Lower leg skin (tissue), 3 donors: ENCODE results near the gene MCF2L2.
"Not testable (repeated sequence)": the region's sequence is repeated elsewhere in the genome, so short reads cannot be mapped to it uniquely, and the experiment has no call there.

Source experiments
- CTCF ChIP-seq, 3 donors: fragments of 450-650 bp; IDR thresholded peaks; one replicate each; pipeline ENCODE4 v1.5.1; 2016; ENCODE audit warnings: antibody characterized with exemption in 3 of 3, mild to moderate bottlenecking in 3 of 3, moderate library complexity in 2 of 3
- POLR2A ChIP-seq, 2 donors: fragments of 450-650 bp; IDR thresholded peaks; one replicate each; pipeline ENCODE4 v1.6.1; 2016 to 2017; ENCODE audit warnings: antibody characterized with exemption in 2 of 2, mild to moderate bottlenecking in 1 of 2, moderate library complexity in 1 of 2

DNA sequence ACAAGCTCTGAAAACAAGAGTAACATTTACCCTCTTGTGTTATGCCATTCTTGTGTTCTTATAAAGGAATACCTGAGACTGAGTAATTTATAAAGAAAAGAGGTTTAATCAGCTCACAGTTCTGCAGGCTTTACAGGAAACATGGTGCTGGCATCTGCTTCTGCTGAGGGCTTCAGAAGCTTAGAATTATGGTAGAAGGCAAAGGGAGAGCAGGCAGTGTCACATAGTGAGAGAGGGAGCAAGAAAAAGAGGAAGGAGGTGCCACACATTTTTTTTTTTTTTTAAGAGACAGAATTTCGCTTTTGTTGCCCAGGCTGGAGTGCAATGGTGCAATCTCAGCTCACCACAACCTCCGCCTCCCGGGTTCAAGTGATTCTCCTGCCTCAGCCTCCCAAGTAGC lies 12.1 kb upstream of the MCF2L2 start:
- TF ChIP-seq CTCF, POLR2A (IDR thresholded peaks at IDR 0.05): not testable (repeated sequence)
